ENCODE measurements around the gene TRIO. TPM values are rescaled to one million over a fixed set of nuclear protein-coding genes. Genes with fewer than 3 reads are reported as not detected.

Gene TRIO
- polyA plus RNA-seq, 1 of the 3 experiments (the other 2 are of a cell fraction) = 229 TPM

DNA sequence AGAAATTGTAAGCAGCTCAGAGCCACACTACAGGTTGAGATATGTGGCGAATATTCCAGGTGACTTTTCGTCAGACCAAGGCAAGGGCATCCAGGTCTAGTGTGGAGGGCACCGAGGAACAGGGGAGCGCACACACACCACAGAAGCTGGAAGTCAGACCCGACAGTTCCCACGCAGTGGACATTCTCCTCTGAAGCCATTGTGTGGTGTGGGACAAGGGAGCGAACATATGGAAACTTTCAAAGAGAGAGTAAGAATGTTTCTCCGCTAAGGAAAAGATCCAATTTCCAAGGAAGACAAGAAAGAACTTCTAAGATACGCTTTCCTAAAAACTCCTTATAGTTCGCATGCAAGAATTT, 297.1 kb downstream of the TRIO start:
- Histone ChIP-seq H3K4me1 (ENCODE audit: control insufficient read depth in 1 of 2, insufficient read depth in 2 of 2, low read depth in 1 of 2, low read length in 1 of 2) (peaks cover 31 to 32% of the 10 kb centered on the region in 2 experiments), H3K27ac (ENCODE audit: low read depth in 2 of 2, low read length in 1 of 2) (peak overlapping the region; percentile 98 to 100), H3K9ac (peak overlapping the region; percentile 88), H2AFZ (ENCODE audit: low read depth) (no peak overlapping the region), H3K9me3 (no peaks in the 10 kb centered on the region), H3K4me2 (peak overlapping the region; percentile 79), H3K9me2 (no peaks in the 10 kb centered on the region), H3F3A (replicated peaks; ENCODE audit: insufficient read depth) (peaks cover 78% of the 10 kb centered on the region), H3K36me3 (replicated peaks in 1 of 2; ENCODE audit: control insufficient read depth in 1 of 2, insufficient read depth in 2 of 2, low read length in 1 of 2) (peaks cover 24 to 41% of the 10 kb centered on the region in 2 experiments), H3K79me2 (ENCODE audit: insufficient read depth) (peaks cover 85% of the 10 kb centered on the region), H4K20me1 (ENCODE audit: insufficient read depth) (no peaks in the 10 kb centered on the region), H3K4me3 (ENCODE audit: low read depth in 2 of 2, low read length in 1 of 2) (peak overlapping the region; percentile 80 to 84), H3K27me3 (ENCODE audit: insufficient read depth) (no peaks in the 10 kb centered on the region)
- ChIA-PET CTCF (interaction anchor here (1.5 to 3.0 kb wide), 5 partner anchors 10 to 208 kb away, joined by 4 to 18 read pairs (median 8); no protein-coding TSS in a partner anchor), POLR2A (interaction anchor here (0.9 to 3.0 kb wide), 3 partner anchors 23 to 40 kb away, joined by 5 to 13 read pairs (median 13); no protein-coding TSS in a partner anchor)
- no peak for TF ChIP-seq SIN3A (IDR thresholded peaks at IDR 0.05; ENCODE audit: borderline replicate concordance, low read depth, low read length)
- no peak for DNase-seq
- 32% methylated on average over 10 of the region's 10 CpGs for WGBS (ENCODE audit: low lambda C conversion rate)

GRCh38 chr5:14440582-14441431, 297.7 kb downstream of the TRIO start:
- peak; percentile 83 for DNase-seq
- Histone ChIP-seq H3K27me3 (ENCODE audit: insufficient read depth) (no peaks in the 10 kb centered on the region), H3K9me2 (no peaks in the 10 kb centered on the region), H4K20me1 (ENCODE audit: insufficient read depth) (no peaks in the 10 kb centered on the region), H3K4me2 (peak overlapping the region; percentile 79), H3K79me2 (ENCODE audit: insufficient read depth) (peaks cover 85% of the 10 kb centered on the region), H3K36me3 (replicated peaks in 1 of 2; ENCODE audit: control insufficient read depth in 1 of 2, insufficient read depth in 2 of 2, low read length in 1 of 2) (peaks cover 30 to 41% of the 10 kb centered on the region in 2 experiments), H3F3A (replicated peaks; ENCODE audit: insufficient read depth) (peaks cover 78% of the 10 kb centered on the region), H3K4me3 (ENCODE audit: low read depth in 2 of 2, low read length in 1 of 2) (peak overlapping the region; percentile 80 to 84), H3K9ac (peak overlapping the region; percentile 88), H3K4me1 (ENCODE audit: control insufficient read depth in 1 of 2, insufficient read depth in 2 of 2, low read depth in 1 of 2, low read length in 1 of 2) (peaks cover 37 to 38% of the 10 kb centered on the region in 2 experiments), H3K27ac (ENCODE audit: low read depth in 2 of 2, low read length in 1 of 2) (peak overlapping the region; percentile 98 to 100), H3K9me3 (no peaks in the 10 kb centered on the region), H2AFZ (ENCODE audit: low read depth) (no peak overlapping the region)
- ChIA-PET CTCF (interaction anchor here (1.4 to 3.0 kb wide), 8 partner anchors 9 to 208 kb away, joined by 3 to 18 read pairs (median 6); no protein-coding TSS in a partner anchor), POLR2A (interaction anchor here (0.6 to 3.0 kb wide), 6 partner anchors 24 to 245 kb away, joined by 3 to 13 read pairs (median 6); partner anchors contain the start of gene OTULINL)
- WGBS (ENCODE audit: low lambda C conversion rate) = 20% methylated on average over 20 of the region's 40 CpGs
- TF ChIP-seq SMC3 (IDR thresholded peaks at IDR 0.05; ENCODE audit: low read depth, low read length) (no peak; the same call in 1 of the 2 replicates), RAD21 (IDR thresholded peaks at IDR 0.05; ENCODE audit: low read length) (peak; percentile 32), EP300 (IDR thresholded peaks at IDR 0.05; ENCODE audit: borderline replicate concordance in 1 of 2, low read depth in 1 of 2, low read length in 1 of 2) (peak; percentile 80 to 87; a peak in 3 of 4 replicates), MEF2A (IDR thresholded peaks at IDR 0.05; ENCODE audit: borderline replicate concordance, low read depth) (peak; percentile 53; the same call in 1 of the 2 replicates), ELF1 (IDR thresholded peaks at IDR 0.05) (0 out of 2 replicates have a peak, but pooled peaks have one; percentile 22), YY1 (IDR thresholded peaks at IDR 0.05; ENCODE audit: low read depth) (0 out of 2 replicates have a peak, but pooled peaks have one; percentile 48), TEAD4 (IDR thresholded peaks at IDR 0.05; ENCODE audit: borderline replicate concordance, insufficient read depth) (peak; percentile 83), SIN3A (IDR thresholded peaks at IDR 0.05; ENCODE audit: borderline replicate concordance, low read depth, low read length) (peak; percentile 94; the same call in 1 of the 2 replicates), RXRA (IDR thresholded peaks at IDR 0.05; ENCODE audit: borderline replicate concordance, low read depth) (peak; percentile 68; the same call in 1 of the 2 replicates), NRF1 (IDR thresholded peaks at IDR 0.05; ENCODE audit: low read depth, low read length) (peak; percentile 51; the same call in 1 of the 2 replicates), POLR2AphosphoS5 (IDR thresholded peaks at IDR 0.05; ENCODE audit: low read depth, low read length) (peak; percentile 81; the same call in 1 of the 2 replicates), MAX (IDR thresholded peaks at IDR 0.05; ENCODE audit: low read depth) (peak; percentile 91), IRF3 (IDR thresholded peaks at IDR 0.05; ENCODE audit: low read depth, low read length) (no peak), ZBTB33 (IDR thresholded peaks at IDR 0.05; ENCODE audit: borderline replicate concordance, low read depth) (peak; percentile 48; the same call in 1 of the 2 replicates), FOXM1 (IDR thresholded peaks at IDR 0.05; ENCODE audit: low read depth) (peak; percentile 77), FOXJ3 (CRISPR knock-in tag; IDR thresholded peaks at IDR 0.05) (0 out of 2 replicates have a peak, but pooled peaks have one; percentile 46), RFX5 (IDR thresholded peaks at IDR 0.05; ENCODE audit: low read length) (no peak), MXI1 (IDR thresholded peaks at IDR 0.05; ENCODE audit: low read depth, low read length) (peak; percentile 91), GATA2 (CRISPR knock-in tag; IDR thresholded peaks at IDR 0.05) (peak; percentile 57), FOSL2 (IDR thresholded peaks at IDR 0.05; ENCODE audit: borderline replicate concordance, low read depth) (0 out of 2 replicates have a peak, but pooled peaks have one; percentile 45)
- TF ChIP-seq, protein P1, sequence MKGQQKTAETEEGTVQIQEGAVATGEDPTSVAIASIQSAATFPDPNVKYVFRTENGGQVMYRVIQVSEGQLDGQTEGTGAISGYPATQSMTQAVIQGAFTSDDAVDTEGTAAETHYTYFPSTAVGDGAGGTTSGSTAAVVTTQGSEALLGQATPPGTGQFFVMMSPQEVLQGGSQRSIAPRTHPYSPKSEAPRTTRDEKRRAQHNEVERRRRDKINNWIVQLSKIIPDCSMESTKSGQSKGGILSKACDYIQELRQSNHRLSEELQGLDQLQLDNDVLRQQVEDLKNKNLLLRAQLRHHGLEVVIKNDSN (IDR thresholded peaks at IDR 0.05; ENCODE audit: borderline replicate concordance, low read depth) = no peak
